K562 (cell line): ENCODE measurements around the gene PGAM2. TPM values are rescaled to one million over a fixed set of nuclear protein-coding genes. Genes with fewer than 3 reads are reported as not detected.

Experiments used
- ATAC-seq: fragments of 200-7000 bp; cut with Tn5 transposase; 3 replicates; pipeline ENCODE4 v1.9.1; 2020; ENCODE audit warnings: moderate library complexity
- BruUV-seq: library from RNA; stranded (reverse); fragments of 400-500 nt; replicated peaks from 2 replicates; lab custom pipeline; 2021; lab: Mats Ljungman, UMichigan
- CTCF ChIA-PET: fragments of 300-600 bp; formaldehyde crosslinking; extraction: SDS; loops from one replicate; lab custom pipeline; 2021; ENCODE audit warnings: low intra/inter-chr PET ratio; lab: Yijun Ruan, JAX
- POLR2A ChIA-PET: fragments of 300-600, 350-650 bp; sonication (Branson Sonifier 250); formaldehyde crosslinking; extraction: SDS; loops from one replicate; lab custom pipeline; 2021; ENCODE audit warnings: antibody characterized with exemption, inconsistent platforms; lab: Yijun Ruan, JAX
- DNase-seq, 4 experiments: peaks; one replicate each; pipeline versions ENCODE4 v3.0.0 to v3.0.0-alpha.2; 2011 to 2018; ENCODE audit warnings: low spot score in 3 of 4, mixed read lengths in 3 of 4; ENCODE audit errors: extremely low read depth in 1 of 4
- FAIRE-seq: peaks from 2 replicates; lab custom pipeline; 2011; peaks lifted over from hg19 to GRCh38; lab: Jason Lieb, UNC
- H2AFZ ChIP-seq: 2 replicates; pipeline ENCODE4 v1.6.0; 2011; ENCODE audit warnings: low read depth, low read length, control low read depth, inconsistent platforms
- H3K27ac ChIP-seq: fragments of 200-600 bp; 3 replicates; pipeline ENCODE4 v1.8.0; 2011; ENCODE audit warnings: low read depth, mild to moderate bottlenecking, control low read depth, inconsistent platforms, low read length, moderate library complexity, mixed read lengths; ENCODE audit errors: extremely low read depth
- H3K27me3 ChIP-seq, 2 experiments: fragments of 300-600 bp in 1 of 2; 2 replicates in 1 of 2; 3 replicates in 1 of 2; pipeline versions ENCODE4 v1.6.0 to v1.8.0; 2011; ENCODE audit warnings: inconsistent platforms in 2 of 2, low read length in 2 of 2, mild to moderate bottlenecking in 1 of 2, mixed read lengths in 1 of 2, moderate library complexity in 1 of 2; ENCODE audit not compliant: control insufficient read depth in 2 of 2, insufficient read depth in 2 of 2
- H3K36me3 ChIP-seq: fragments of 300-600 bp; 3 replicates; pipeline ENCODE4 v1.8.0; 2011; ENCODE audit warnings: mild to moderate bottlenecking, low read length, inconsistent platforms; ENCODE audit not compliant: control insufficient read depth, insufficient read depth
- H3K4me1 ChIP-seq, 2 experiments: fragments of 200-600 bp in 1 of 2; replicated peaks in 1 of 2; 2 replicates in 1 of 2; 3 replicates in 1 of 2; pipeline versions ENCODE4 v1.5.1 to v1.8.0; 2011; ENCODE audit warnings: inconsistent platforms in 2 of 2, low read length in 2 of 2, mild to moderate bottlenecking in 1 of 2, mixed read lengths in 1 of 2, moderate library complexity in 1 of 2; ENCODE audit not compliant: control insufficient read depth in 2 of 2, insufficient read depth in 2 of 2
- H3K4me2 ChIP-seq: 2 replicates; pipeline ENCODE4 v1.6.1; 2011; ENCODE audit warnings: low read length, control low read depth, inconsistent platforms, mixed read lengths; ENCODE audit not compliant: insufficient read depth
- H3K4me3 ChIP-seq: fragments of 200-600 bp; sonication (generic), shearing (Covaris generic); 2 replicates; pipeline ENCODE4 v1.5.1; 2016; ENCODE audit warnings: control low read depth, inconsistent platforms
- H3K79me2 ChIP-seq: fragments of 200-600 bp; 3 replicates; pipeline ENCODE4 v1.8.0; 2011; ENCODE audit warnings: low read length, inconsistent platforms; ENCODE audit not compliant: control insufficient read depth, insufficient read depth
- H3K9ac ChIP-seq, 2 experiments: 2 replicates each; pipeline versions ENCODE4 v1.6.0 to v1.6.1; 2011; ENCODE audit warnings: low read depth in 2 of 2, low read length in 2 of 2, control low read depth in 1 of 2, inconsistent platforms in 1 of 2, mild to moderate bottlenecking in 1 of 2, mixed read lengths in 1 of 2; ENCODE audit not compliant: insufficient read depth in 1 of 2
- H3K9me1 ChIP-seq: one replicate; pipeline ENCODE4 v1.6.0; 2011; ENCODE audit warnings: inconsistent platforms, mild to moderate bottlenecking, low read length, moderate library complexity; ENCODE audit not compliant: control insufficient read depth, insufficient read depth
- H3K9me3 ChIP-seq: replicated peaks from 2 replicates; pipeline ENCODE4 v1.5.1; 2011; ENCODE audit warnings: low read depth, low read length, inconsistent platforms; ENCODE audit not compliant: control insufficient read depth, insufficient read depth
- H4K20me1 ChIP-seq: replicated peaks from 2 replicates; pipeline ENCODE4 v1.6.1; 2011; ENCODE audit warnings: low read length, inconsistent platforms, mixed read lengths; ENCODE audit not compliant: control insufficient read depth, insufficient read depth
- CSDE1 ChIP-seq, 2 experiments: fragments of 450-650 bp; IDR thresholded peaks; 2 replicates each; pipeline ENCODE4 v1.6.1; 2016; ENCODE audit warnings: mild to moderate bottlenecking in 1 of 2
- CXXC5 ChIP-seq: fragments of 250-450 bp; sonication (Bioruptor Pico); IDR thresholded peaks from 2 replicates; pipeline ENCODE4 v1.8.0; 2022; ENCODE audit warnings: inconsistent platforms, mild to moderate bottlenecking, moderate library complexity
- FOXP1 ChIP-seq: sonication (generic); formaldehyde crosslinking; IDR thresholded peaks from 2 replicates; pipeline ENCODE4 v1.8.0; 2022; ENCODE audit warnings: mild to moderate bottlenecking, missing genetic modification reagents
- KDM4B ChIP-seq, 2 experiments: fragments of 450-650 bp in 1 of 2; sonication (generic) in 1 of 2; IDR thresholded peaks; 2 replicates each; pipeline ENCODE4 v1.6.1; 2016 to 2017; ENCODE audit warnings: borderline replicate concordance in 2 of 2, antibody characterized with exemption in 1 of 2, low read depth in 1 of 2, mild to moderate bottlenecking in 1 of 2
- KLF6 ChIP-seq: fragments of 250-450 bp; sonication (Bioruptor Pico); IDR thresholded peaks from 2 replicates; pipeline ENCODE4 v1.4.0; 2020; ENCODE audit warnings: mild to moderate bottlenecking, moderate library complexity, borderline replicate concordance
- PTBP1 ChIP-seq: fragments of 200-400 bp; formaldehyde crosslinking; IDR thresholded peaks from 2 replicates; pipeline ENCODE4 v1.6.1; 2017; ENCODE audit warnings: low read depth, low read length
- PTTG1 ChIP-seq: fragments of 450-650 bp; IDR thresholded peaks from 2 replicates; pipeline ENCODE4 v1.6.1; 2016; ENCODE audit warnings: low read depth, mild to moderate bottlenecking, missing genetic modification characterization, missing compliant biosample characterization
- RBM15 ChIP-seq: fragments of 200-400 bp; formaldehyde crosslinking; IDR thresholded peaks from 2 replicates; pipeline ENCODE4 v1.6.1; 2018; ENCODE audit warnings: mild to moderate bottlenecking, low read length, moderate library complexity; ENCODE audit not compliant: insufficient read depth
- SMAD2 ChIP-seq: fragments of 150-350 bp; IDR thresholded peaks from 2 replicates; pipeline ENCODE4 v1.6.1; 2014; ENCODE audit warnings: low read depth, mild to moderate bottlenecking, low read length
- ZNF75A ChIP-seq: fragments of 450-650 bp; formaldehyde crosslinking; IDR thresholded peaks from 2 replicates; pipeline ENCODE4 v1.4.0; 2020; ENCODE audit warnings: mild to moderate bottlenecking
- WGBS: fragments of 100-300 bp; shearing (Covaris generic); methylation state at CpG from one replicate; pipeline ENCODE4 v1.1.6; 2016; ENCODE audit warnings: low coverage, mixed read lengths; ENCODE audit not compliant: insufficient coverage; ENCODE audit errors: missing lambda C conversion rate; 5-methylcytosine and 5-hydroxymethylcytosine counted together
- in situ Hi-C: fragments of 300-500 bp; cut with MboI; formaldehyde crosslinking; loops from 4 replicates; pipeline ENCODE4 v1.15.0; 2018; ENCODE audit warnings: inconsistent platforms, mixed read lengths
- intact Hi-C: fragments of 100-400 bp; cut with micrococcal nuclease; formaldehyde crosslinking; loops from 2 replicates; pipeline ENCODE4 v1.14.2; 2022
- polyA plus RNA-seq, 8 experiments: library from polyadenylated mRNA; depleted of rRNA in 4 of 8; stranded (reverse) in 5 of 8; unstranded in 3 of 8; fragments of >200 nt; fragmentation: Nextera tagmentation in 2 of 8; fragmentation: Illumina TruSeq in 1 of 8; extraction: Ambion mirVana in 2 of 8; extraction: Trizol in 1 of 8; gene quantifications; 2 replicates each; pipeline versions ENCODE4 v1.2.1 to v1.2.3, GENCODE V29; 2011 to 2014; ENCODE audit warnings: inconsistent platforms in 1 of 8, missing spikeins in 1 of 8
- total RNA-seq, 7 experiments: library from RNA; depleted of rRNA in 6 of 7; stranded (reverse); fragments of >200 nt in 6 of 7; fragmentation: Illumina TruSeq in 2 of 7; extraction: Trizol in 2 of 7; gene quantifications; 2 replicates each; pipeline versions ENCODE4 v1.2.1 to v1.2.3, GENCODE V29; 2011 to 2021; ENCODE audit warnings: low replicate concordance in 1 of 7
- TF ChIP-seq, protein P1 (sequence below): sonication (generic); formaldehyde crosslinking; IDR thresholded peaks from 2 replicates; pipeline ENCODE4 v1.8.0; 2022; ENCODE audit warnings: mild to moderate bottlenecking, low read depth, missing genetic modification reagents
- TF ChIP-seq, protein P2 (sequence below): sonication (generic); formaldehyde crosslinking; IDR thresholded peaks from 2 replicates; pipeline ENCODE4 v1.9.0; 2022; ENCODE audit warnings: mild to moderate bottlenecking, missing genetic modification reagents
- TF ChIP-seq, protein P3 (sequence below), 2 experiments: IDR thresholded peaks; 2 replicates each; pipeline ENCODE4 v1.6.1; 2012; ENCODE audit warnings: improper control_type of control experiment in 2 of 2, low read depth in 2 of 2, low read length in 2 of 2, borderline replicate concordance in 1 of 2
- TF ChIP-seq, protein P4 (sequence below), 2 experiments: fragments of 450-650 bp; IDR thresholded peaks; 2 replicates each; pipeline ENCODE4 v1.6.1; 2016
- TF ChIP-seq, protein P5 (sequence below): sonication (generic); formaldehyde crosslinking; IDR thresholded peaks from 2 replicates; pipeline ENCODE4 v1.8.0; 2022; ENCODE audit warnings: missing genetic modification reagents, mild to moderate bottlenecking, moderate library complexity, borderline replicate concordance

Gene PGAM2
- total and polyA plus RNA-seq, 9 of the 15 experiments (the other 6 are each of a cell fraction or from before 2014, with no cell fraction given), result not detected

DNA sequence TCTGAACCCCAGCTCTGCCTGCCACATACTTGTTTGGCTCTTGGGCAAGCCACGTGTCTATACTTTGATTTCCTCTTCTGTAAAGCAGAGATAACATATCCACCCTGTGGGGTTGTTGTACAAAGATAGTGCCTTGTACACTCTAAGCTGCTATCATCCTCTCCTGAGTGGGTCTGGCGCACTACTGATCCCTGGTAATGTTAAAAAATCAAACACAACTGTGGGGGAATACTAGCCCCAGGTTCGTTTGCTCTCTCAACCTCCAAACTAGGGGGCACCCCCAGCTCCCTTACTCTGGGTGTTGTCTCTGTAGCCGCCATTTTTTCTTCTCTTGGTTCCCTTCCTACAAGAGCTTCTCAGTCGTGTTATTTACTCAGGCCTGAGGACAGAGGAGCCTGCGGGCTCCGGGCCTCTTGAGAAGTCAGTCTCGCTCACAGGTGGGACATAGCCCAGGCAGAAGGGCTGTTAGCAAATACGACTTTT, 15.9 kb upstream of the PGAM2 start:
- Histone ChIP-seq H4K20me1 (peaks cover 24% of the 10 kb centered on the region), H2AFZ (no peak overlapping the region), H3K9me1 (no peaks in the 10 kb centered on the region), H3K4me3 (peak overlapping the region; percentile 64; the same call in 1 of the 2 replicates), H3K4me1 (peaks cover 9 to 29% of the 10 kb centered on the region in 2 experiments; a peak in 4 of 5 replicates), H3K36me3 (peaks cover 19% of the 10 kb centered on the region; the same call in 2 of the 3 replicates), H3K9me3 (no peaks in the 10 kb centered on the region), H3K4me2 (peak overlapping the region; percentile 53; the same call in 1 of the 2 replicates), H3K79me2 (no peaks in the 10 kb centered on the region), H3K27ac (0 out of 3 replicates have a peak overlapping the region, but pooled peaks have one; percentile 2), H3K9ac (no peak overlapping the region; a peak in 1 of 4 replicates), H3K27me3 (no peaks in the 10 kb centered on the region)
- 3% methylated on average over 8 of the region's 9 CpGs for WGBS
- intact Hi-C loops, result loop anchor here (2.0 kb wide), 1 partner anchor 115 kb away; no protein-coding TSS in a partner anchor
- ChIA-PET CTCF (no interaction called here), POLR2A (interaction anchor here (0.6 to 1.1 kb wide), 7 partner anchors 13 to 313 kb away, joined by 3 to 5 read pairs (median 4); no protein-coding TSS in a partner anchor)
- ATAC-seq (peak; percentile 40), DNase-seq (peak; percentile 85 to 89 (median 86)), FAIRE-seq (peak; percentile 92)
- no TSS peak for BruUV-seq
- in situ Hi-C loops, result no loop called here
- TF ChIP-seq SMAD2, result no peak
- no peak for TF ChIP-seq KDM4B (IDR thresholded peaks at IDR 0.05; ENCODE audit: borderline replicate concordance in 2 of 2, low read depth in 1 of 2)
- TF ChIP-seq, protein P1, sequence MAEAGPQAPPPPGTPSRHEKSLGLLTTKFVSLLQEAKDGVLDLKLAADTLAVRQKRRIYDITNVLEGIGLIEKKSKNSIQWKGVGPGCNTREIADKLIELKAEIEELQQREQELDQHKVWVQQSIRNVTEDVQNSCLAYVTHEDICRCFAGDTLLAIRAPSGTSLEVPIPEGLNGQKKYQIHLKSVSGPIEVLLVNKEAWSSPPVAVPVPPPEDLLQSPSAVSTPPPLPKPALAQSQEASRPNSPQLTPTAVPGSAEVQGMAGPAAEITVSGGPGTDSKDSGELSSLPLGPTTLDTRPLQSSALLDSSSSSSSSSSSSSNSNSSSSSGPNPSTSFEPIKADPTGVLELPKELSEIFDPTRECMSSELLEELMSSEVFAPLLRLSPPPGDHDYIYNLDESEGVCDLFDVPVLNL (CRISPR knock-in tag), result no peak
- TF ChIP-seq CSDE1 (IDR thresholded peaks at IDR 0.05), result no peak
- TF ChIP-seq KLF6 (CRISPR knock-in tag), result no peak; the same call in 1 of the 2 replicates
- no peak for TF ChIP-seq RBM15
- TF ChIP-seq, protein P2, sequence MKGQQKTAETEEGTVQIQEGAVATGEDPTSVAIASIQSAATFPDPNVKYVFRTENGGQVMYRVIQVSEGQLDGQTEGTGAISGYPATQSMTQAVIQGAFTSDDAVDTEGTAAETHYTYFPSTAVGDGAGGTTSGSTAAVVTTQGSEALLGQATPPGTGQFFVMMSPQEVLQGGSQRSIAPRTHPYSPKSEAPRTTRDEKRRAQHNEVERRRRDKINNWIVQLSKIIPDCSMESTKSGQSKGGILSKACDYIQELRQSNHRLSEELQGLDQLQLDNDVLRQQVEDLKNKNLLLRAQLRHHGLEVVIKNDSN (CRISPR knock-in tag), result peak; percentile 85
- no peak for TF ChIP-seq PTTG1 (tag)
- TF ChIP-seq, protein P3, sequence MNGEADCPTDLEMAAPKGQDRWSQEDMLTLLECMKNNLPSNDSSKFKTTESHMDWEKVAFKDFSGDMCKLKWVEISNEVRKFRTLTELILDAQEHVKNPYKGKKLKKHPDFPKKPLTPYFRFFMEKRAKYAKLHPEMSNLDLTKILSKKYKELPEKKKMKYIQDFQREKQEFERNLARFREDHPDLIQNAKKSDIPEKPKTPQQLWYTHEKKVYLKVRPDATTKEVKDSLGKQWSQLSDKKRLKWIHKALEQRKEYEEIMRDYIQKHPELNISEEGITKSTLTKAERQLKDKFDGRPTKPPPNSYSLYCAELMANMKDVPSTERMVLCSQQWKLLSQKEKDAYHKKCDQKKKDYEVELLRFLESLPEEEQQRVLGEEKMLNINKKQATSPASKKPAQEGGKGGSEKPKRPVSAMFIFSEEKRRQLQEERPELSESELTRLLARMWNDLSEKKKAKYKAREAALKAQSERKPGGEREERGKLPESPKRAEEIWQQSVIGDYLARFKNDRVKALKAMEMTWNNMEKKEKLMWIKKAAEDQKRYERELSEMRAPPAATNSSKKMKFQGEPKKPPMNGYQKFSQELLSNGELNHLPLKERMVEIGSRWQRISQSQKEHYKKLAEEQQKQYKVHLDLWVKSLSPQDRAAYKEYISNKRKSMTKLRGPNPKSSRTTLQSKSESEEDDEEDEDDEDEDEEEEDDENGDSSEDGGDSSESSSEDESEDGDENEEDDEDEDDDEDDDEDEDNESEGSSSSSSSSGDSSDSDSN (IDR thresholded peaks at IDR 0.05; ENCODE audit: borderline replicate concordance in 1 of 2, low read depth in 2 of 2, low read length in 2 of 2), result no peak
- TF ChIP-seq FOXP1 (CRISPR knock-in tag), result no peak
- TF ChIP-seq ZNF75A (CRISPR knock-in tag), result no peak
- TF ChIP-seq, protein P4, sequence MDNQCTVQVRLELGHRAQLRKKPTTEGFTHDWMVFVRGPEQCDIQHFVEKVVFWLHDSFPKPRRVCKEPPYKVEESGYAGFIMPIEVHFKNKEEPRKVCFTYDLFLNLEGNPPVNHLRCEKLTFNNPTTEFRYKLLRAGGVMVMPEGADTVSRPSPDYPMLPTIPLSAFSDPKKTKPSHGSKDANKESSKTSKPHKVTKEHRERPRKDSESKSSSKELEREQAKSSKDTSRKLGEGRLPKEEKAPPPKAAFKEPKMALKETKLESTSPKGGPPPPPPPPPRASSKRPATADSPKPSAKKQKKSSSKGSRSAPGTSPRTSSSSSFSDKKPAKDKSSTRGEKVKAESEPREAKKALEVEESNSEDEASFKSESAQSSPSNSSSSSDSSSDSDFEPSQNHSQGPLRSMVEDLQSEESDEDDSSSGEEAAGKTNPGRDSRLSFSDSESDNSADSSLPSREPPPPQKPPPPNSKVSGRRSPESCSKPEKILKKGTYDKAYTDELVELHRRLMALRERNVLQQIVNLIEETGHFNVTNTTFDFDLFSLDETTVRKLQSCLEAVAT (IDR thresholded peaks at IDR 0.05), result no peak
- 0 out of 2 replicates have a peak, but pooled peaks have one; percentile 27 for TF ChIP-seq PTBP1
- TF ChIP-seq, protein P5, sequence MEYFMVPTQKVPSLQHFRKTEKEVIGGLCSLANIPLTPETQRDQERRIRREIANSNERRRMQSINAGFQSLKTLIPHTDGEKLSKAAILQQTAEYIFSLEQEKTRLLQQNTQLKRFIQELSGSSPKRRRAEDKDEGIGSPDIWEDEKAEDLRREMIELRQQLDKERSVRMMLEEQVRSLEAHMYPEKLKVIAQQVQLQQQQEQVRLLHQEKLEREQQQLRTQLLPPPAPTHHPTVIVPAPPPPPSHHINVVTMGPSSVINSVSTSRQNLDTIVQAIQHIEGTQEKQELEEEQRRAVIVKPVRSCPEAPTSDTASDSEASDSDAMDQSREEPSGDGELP (CRISPR knock-in tag), result peak; percentile 42; the same call in 1 of the 2 replicates
- peak; percentile 76 for TF ChIP-seq CXXC5 (CRISPR knock-in tag)
